GM12874 (cell line): ENCODE measurements around the gene LIPH.

Experiments
- CTCF ChIP-seq: IDR thresholded peaks from 2 replicates; pipeline ENCODE4 v1.5.1; 2011; ENCODE audit warnings: low read depth, mild to moderate bottlenecking, control low read depth, low read length, moderate library complexity; ENCODE audit not compliant: insufficient read depth

LIPH gene

GRCh38 chr3:185465471-185465870 lies 86.9 kb downstream of the LIPH start:
- TF ChIP-seq CTCF, result no peak

GRCh38 chr3:185460719-185461350 lies 91.6 kb downstream of the LIPH start:
- TF ChIP-seq CTCF, result no peak

- no peak for TF ChIP-seq CTCF
These were observed 92.1 kb downstream of the LIPH start for GRCh38 chr3:185460309-185460708.

GRCh38 chr3:185457376-185457775 lies 95.0 kb downstream of the LIPH start:
- TF ChIP-seq CTCF, result no peak
